ENCODE results near the gene SUPT5H. TPM values are rescaled to one million over a fixed set of nuclear protein-coding genes. Genes with fewer than 3 reads are reported as not detected.

SUPT5H gene
- total and polyA plus RNA-seq, 2 of the 13 experiments (the other 11 are each of a cell fraction or from before 2014, with no cell fraction given), result 48.2 to 51.7 TPM

- H3K9ac ChIP-seq (ENCODE audit: insufficient read depth, low read depth, low read length), result peak overlapping the region; percentile 92
- POLR2A ChIA-PET, result interaction anchor here (0.9 to 5.8 kb wide), 5 partner anchors 10 to 38 kb away, joined by 3 to 117 read pairs (median 15); partner anchors contain the start of genes MED29, PAF1, RPS16 and SUPT5H
- peak overlapping the region; percentile 86 for H3K27ac ChIP-seq (ENCODE audit: extremely low read length, insufficient read depth, low read length)
- intact Hi-C loops (cut with micrococcal nuclease; ENCODE audit: unreplicated experiment), result no loop called here
- no peak overlapping the region for H2AFZ ChIP-seq (ENCODE audit: low read length)
- peak overlapping the region; percentile 87 for H3K4me2 ChIP-seq (ENCODE audit: low read depth, low read length)
- H4K20me1 ChIP-seq (ENCODE audit: insufficient read depth, low read length), result peaks cover 20% of the 10 kb centered on the region; the same call in 1 of the 2 replicates
- peaks cover 0 to 3% of the 10 kb centered on the region in 2 experiments; a peak in 1 of 5 replicates for H3K36me3 ChIP-seq (replicated peaks in 1 of 2; ENCODE audit: control insufficient read depth in 1 of 2, insufficient read depth in 2 of 2, low read length in 2 of 2)
- H3K4me1 ChIP-seq (ENCODE audit: insufficient read depth, low read length), result peaks cover 46% of the 10 kb centered on the region
- FAIRE-seq (no peak), ATAC-seq (0 out of 3 replicates have a peak, but pooled peaks have one; percentile 0), DNase-seq (ENCODE audit: low spot score) (no peak)
- H3K79me2 ChIP-seq (ENCODE audit: insufficient read depth, low read length), result peaks cover 33% of the 10 kb centered on the region
- peak overlapping the region; percentile 97 to 98 (median 97) for H3K4me3 ChIP-seq (replicated peaks in 1 of 3; ENCODE audit: insufficient read depth in 1 of 3, low read depth in 2 of 3, low read length in 3 of 3)
- BruUV-seq (replicated peaks), result no TSS peak
- no peaks in the 10 kb centered on the region; a peak in 1 of 5 replicates for H3K27me3 ChIP-seq (ENCODE audit: control insufficient read depth in 1 of 2, insufficient read depth in 2 of 2, low read length in 2 of 2)
- CTCF ChIA-PET (ENCODE audit: low intra/inter-chr PET ratio, low total read pairs), result no interaction called here
- 20% methylated on average over 25 of the region's 40 CpGs for WGBS (ENCODE audit: low lambda C conversion rate)
- in situ Hi-C loops (cut with HindIII; ENCODE audit: extremely low pct_ligation_motif_present, low pct_unique_long_range_greater_than_20kb), result no loop called here
- H3K9me3 ChIP-seq (ENCODE audit: low read length), result no peaks in the 10 kb centered on the region
- TF ChIP-seq, protein P1, sequence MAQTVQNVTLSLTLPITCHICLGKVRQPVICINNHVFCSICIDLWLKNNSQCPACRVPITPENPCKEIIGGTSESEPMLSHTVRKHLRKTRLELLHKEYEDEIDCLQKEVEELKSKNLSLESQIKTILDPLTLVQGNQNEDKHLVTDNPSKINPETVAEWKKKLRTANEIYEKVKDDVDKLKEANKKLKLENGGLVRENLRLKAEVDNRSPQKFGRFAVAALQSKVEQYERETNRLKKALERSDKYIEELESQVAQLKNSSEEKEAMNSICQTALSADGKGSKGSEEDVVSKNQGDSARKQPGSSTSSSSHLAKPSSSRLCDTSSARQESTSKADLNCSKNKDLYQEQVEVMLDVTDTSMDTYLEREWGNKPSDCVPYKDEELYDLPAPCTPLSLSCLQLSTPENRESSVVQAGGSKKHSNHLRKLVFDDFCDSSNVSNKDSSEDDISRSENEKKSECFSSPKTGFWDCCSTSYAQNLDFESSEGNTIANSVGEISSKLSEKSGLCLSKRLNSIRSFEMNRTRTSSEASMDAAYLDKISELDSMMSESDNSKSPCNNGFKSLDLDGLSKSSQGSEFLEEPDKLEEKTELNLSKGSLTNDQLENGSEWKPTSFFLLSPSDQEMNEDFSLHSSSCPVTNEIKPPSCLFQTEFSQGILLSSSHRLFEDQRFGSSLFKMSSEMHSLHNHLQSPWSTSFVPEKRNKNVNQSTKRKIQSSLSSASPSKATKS (CRISPR knock-in tag; IDR thresholded peaks at IDR 0.05), result no peak
- no peak for TF ChIP-seq MEF2D (CRISPR knock-in tag; IDR thresholded peaks at IDR 0.05)
- no peak for TF ChIP-seq ARHGAP35 (CRISPR knock-in tag; IDR thresholded peaks at IDR 0.05; ENCODE audit: borderline replicate concordance)
- no peak for TF ChIP-seq ZNF354B (CRISPR knock-in tag; IDR thresholded peaks at IDR 0.05)
- no peak for TF ChIP-seq MAX (IDR thresholded peaks at IDR 0.05)
- no peak for TF ChIP-seq MTF2 (CRISPR knock-in tag; IDR thresholded peaks at IDR 0.05; ENCODE audit: borderline replicate concordance)
- no peak for TF ChIP-seq MIER3 (CRISPR knock-in tag; IDR thresholded peaks at IDR 0.05; ENCODE audit: borderline replicate concordance)
- TF ChIP-seq THYN1 (CRISPR knock-in tag; IDR thresholded peaks at IDR 0.05; ENCODE audit: borderline replicate concordance, low read depth), result no peak
- TF ChIP-seq, protein P2, sequence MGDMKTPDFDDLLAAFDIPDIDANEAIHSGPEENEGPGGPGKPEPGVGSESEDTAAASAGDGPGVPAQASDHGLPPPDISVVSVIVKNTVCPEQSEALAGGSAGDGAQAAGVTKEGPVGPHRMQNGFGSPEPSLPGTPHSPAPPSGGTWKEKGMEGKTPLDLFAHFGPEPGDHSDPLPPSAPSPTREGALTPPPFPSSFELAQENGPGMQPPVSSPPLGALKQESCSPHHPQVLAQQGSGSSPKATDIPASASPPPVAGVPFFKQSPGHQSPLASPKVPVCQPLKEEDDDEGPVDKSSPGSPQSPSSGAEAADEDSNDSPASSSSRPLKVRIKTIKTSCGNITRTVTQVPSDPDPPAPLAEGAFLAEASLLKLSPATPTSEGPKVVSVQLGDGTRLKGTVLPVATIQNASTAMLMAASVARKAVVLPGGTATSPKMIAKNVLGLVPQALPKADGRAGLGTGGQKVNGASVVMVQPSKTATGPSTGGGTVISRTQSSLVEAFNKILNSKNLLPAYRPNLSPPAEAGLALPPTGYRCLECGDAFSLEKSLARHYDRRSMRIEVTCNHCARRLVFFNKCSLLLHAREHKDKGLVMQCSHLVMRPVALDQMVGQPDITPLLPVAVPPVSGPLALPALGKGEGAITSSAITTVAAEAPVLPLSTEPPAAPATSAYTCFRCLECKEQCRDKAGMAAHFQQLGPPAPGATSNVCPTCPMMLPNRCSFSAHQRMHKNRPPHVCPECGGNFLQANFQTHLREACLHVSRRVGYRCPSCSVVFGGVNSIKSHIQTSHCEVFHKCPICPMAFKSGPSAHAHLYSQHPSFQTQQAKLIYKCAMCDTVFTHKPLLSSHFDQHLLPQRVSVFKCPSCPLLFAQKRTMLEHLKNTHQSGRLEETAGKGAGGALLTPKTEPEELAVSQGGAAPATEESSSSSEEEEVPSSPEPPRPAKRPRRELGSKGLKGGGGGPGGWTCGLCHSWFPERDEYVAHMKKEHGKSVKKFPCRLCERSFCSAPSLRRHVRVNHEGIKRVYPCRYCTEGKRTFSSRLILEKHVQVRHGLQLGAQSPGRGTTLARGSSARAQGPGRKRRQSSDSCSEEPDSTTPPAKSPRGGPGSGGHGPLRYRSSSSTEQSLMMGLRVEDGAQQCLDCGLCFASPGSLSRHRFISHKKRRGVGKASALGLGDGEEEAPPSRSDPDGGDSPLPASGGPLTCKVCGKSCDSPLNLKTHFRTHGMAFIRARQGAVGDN (CRISPR knock-in tag; IDR thresholded peaks at IDR 0.05), result peak; percentile 76
- no peak for TF ChIP-seq BORCS8-MEF2B (CRISPR knock-in tag; IDR thresholded peaks at IDR 0.05)
- TF ChIP-seq TEAD2 (CRISPR knock-in tag; IDR thresholded peaks at IDR 0.05), result no peak
- TF ChIP-seq, protein P3, sequence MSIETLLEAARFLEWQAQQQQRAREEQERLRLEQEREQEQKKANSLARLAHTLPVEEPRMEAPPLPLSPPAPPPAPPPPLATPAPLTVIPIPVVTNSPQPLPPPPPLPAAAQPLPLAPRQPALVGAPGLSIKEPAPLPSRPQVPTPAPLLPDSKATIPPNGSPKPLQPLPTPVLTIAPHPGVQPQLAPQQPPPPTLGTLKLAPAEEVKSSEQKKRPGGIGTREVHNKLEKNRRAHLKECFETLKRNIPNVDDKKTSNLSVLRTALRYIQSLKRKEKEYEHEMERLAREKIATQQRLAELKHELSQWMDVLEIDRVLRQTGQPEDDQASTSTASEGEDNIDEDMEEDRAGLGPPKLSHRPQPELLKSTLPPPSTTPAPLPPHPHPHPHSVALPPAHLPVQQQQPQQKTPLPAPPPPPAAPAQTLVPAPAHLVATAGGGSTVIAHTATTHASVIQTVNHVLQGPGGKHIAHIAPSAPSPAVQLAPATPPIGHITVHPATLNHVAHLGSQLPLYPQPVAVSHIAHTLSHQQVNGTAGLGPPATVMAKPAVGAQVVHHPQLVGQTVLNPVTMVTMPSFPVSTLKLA (IDR thresholded peaks at IDR 0.05), result no peak
These were observed 37.6 kb upstream of the SUPT5H start for GRCh38 chr19:39407660-39408391.
